ENCODE measurements around the gene PKDCC. TPM values are rescaled to one million over a fixed set of nuclear protein-coding genes. Genes with fewer than 3 reads are reported as not detected.
A peak's percentile ranks its signal among the peaks of the same experiment; 100 is the strongest.

Gene PKDCC
- total and polyA plus RNA-seq, 10 of the 15 experiments (the other 5 are each of a cell fraction or from before 2014, with no cell fraction given), result 0.13 to 10.2 (median 2.3) TPM

DNA sequence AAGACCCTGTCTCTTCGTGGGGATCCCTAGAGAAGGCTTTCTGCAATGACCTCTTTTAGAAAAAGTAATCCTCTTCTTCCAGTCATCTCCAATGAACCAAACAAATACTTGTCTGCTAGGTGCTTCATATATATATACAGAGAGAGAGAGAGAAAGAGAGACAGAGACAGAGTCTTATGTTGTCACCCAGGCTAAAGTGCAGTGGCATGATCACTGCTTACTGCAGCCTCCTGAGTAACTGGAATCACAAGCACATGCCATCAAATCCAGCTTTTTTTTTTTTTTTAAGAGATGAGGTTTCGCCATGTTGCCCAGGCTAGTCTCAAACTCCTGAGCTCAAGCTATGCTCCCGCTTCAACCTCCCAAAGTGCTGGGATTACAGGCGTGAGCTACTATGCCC is 18.6 kb upstream of the PKDCC start:
- H3K4me3 ChIP-seq, result no peak overlapping the region
- SMC1A ChIA-PET (ENCODE audit: uncharacterized antibody, unreplicated experiment), result interaction anchor here (1.1 kb wide), 1 partner anchor 24 kb away, joined by 3 read pairs; no protein-coding TSS in a partner anchor

More for the DNA sequence above, 18.6 kb upstream of the PKDCC start:
- peak overlapping the region; percentile 48 for H3K27ac ChIP-seq (ENCODE audit: control insufficient read depth, insufficient read depth)
- H3K4me1 ChIP-seq (ENCODE audit: control insufficient read depth, insufficient read depth, low read length), result peaks cover 40% of the 10 kb centered on the region
- ATAC-seq, result peak; percentile 41
- no peaks in the 10 kb centered on the region; the same call in 1 of the 3 replicates for H3K9me3 ChIP-seq (replicated peaks; ENCODE audit: control insufficient read depth, insufficient read depth, low read length)
- CTCF ChIA-PET, result interaction anchor here (1.1 to 1.9 kb wide), 3 partner anchors 57 to 159 kb away, joined by 5 to 8 read pairs (median 7); no protein-coding TSS in a partner anchor
- H3K79me2 ChIP-seq (ENCODE audit: control insufficient read depth, insufficient read depth, low read length), result no peaks in the 10 kb centered on the region
- 74% methylated on average over 3 of the region's 4 CpGs for WGBS (ENCODE audit: insufficient coverage, insufficient replicate concordance, low lambda C conversion rate, missing lambda C conversion rate)
- POLR2A ChIA-PET, result no interaction called here
- RAD21 ChIA-PET (ENCODE audit: unreplicated experiment), result no interaction called here
- peak overlapping the region; percentile 39; the same call in 1 of the 2 replicates for H2AFZ ChIP-seq (ENCODE audit: control insufficient read depth, low read depth, low read length)
- TF ChIP-seq ZNF217 (IDR thresholded peaks at IDR 0.05), result no peak
- TF ChIP-seq, protein P1, sequence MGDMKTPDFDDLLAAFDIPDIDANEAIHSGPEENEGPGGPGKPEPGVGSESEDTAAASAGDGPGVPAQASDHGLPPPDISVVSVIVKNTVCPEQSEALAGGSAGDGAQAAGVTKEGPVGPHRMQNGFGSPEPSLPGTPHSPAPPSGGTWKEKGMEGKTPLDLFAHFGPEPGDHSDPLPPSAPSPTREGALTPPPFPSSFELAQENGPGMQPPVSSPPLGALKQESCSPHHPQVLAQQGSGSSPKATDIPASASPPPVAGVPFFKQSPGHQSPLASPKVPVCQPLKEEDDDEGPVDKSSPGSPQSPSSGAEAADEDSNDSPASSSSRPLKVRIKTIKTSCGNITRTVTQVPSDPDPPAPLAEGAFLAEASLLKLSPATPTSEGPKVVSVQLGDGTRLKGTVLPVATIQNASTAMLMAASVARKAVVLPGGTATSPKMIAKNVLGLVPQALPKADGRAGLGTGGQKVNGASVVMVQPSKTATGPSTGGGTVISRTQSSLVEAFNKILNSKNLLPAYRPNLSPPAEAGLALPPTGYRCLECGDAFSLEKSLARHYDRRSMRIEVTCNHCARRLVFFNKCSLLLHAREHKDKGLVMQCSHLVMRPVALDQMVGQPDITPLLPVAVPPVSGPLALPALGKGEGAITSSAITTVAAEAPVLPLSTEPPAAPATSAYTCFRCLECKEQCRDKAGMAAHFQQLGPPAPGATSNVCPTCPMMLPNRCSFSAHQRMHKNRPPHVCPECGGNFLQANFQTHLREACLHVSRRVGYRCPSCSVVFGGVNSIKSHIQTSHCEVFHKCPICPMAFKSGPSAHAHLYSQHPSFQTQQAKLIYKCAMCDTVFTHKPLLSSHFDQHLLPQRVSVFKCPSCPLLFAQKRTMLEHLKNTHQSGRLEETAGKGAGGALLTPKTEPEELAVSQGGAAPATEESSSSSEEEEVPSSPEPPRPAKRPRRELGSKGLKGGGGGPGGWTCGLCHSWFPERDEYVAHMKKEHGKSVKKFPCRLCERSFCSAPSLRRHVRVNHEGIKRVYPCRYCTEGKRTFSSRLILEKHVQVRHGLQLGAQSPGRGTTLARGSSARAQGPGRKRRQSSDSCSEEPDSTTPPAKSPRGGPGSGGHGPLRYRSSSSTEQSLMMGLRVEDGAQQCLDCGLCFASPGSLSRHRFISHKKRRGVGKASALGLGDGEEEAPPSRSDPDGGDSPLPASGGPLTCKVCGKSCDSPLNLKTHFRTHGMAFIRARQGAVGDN (IDR thresholded peaks at IDR 0.05), result no peak
- TF ChIP-seq POLR2AphosphoS2 (IDR thresholded peaks at IDR 0.05; ENCODE audit: low read depth, low read length), result no peak
- 0 out of 2 replicates have a peak, but pooled peaks have one; percentile 12 for TF ChIP-seq SMAD5 (IDR thresholded peaks at IDR 0.05; ENCODE audit: low read depth)
- H3K36me3 ChIP-seq (ENCODE audit: control insufficient read depth in 2 of 2, insufficient read depth in 2 of 2, low read length in 1 of 2), result no peaks in the 10 kb centered on the region
- DNase-seq (ENCODE audit: low read depth, low spot score), result no peak
- in situ Hi-C loops (cut with MboI) (no loop called here), intact Hi-C loops (cut with micrococcal nuclease; ENCODE audit: unreplicated experiment) (no loop called here)
- peak overlapping the region; percentile 89 for H3K4me2 ChIP-seq (ENCODE audit: control insufficient read depth, insufficient read depth)
- no peaks in the 10 kb centered on the region for H4K20me1 ChIP-seq (ENCODE audit: control insufficient read depth, insufficient read depth)
- no peaks in the 10 kb centered on the region; a peak in 2 of 4 replicates for H3K27me3 ChIP-seq (replicated peaks in 1 of 2; ENCODE audit: control insufficient read depth in 2 of 2, insufficient read depth in 2 of 2, low read length in 1 of 2)
- no peak for FAIRE-seq
- no TSS peak for BruUV-seq (replicated peaks)
- no peak overlapping the region; the same call in 1 of the 2 replicates for H3K9ac ChIP-seq (ENCODE audit: control insufficient read depth, insufficient read depth, low read length)
